Ishikawa (cell line): Measurements from ENCODE around the gene BLID.

ENCODE experiments used
- CEBPB ChIP-seq: IDR thresholded peaks from 2 replicates; pipeline ENCODE4 v1.6.1; 2012
- CREB1 ChIP-seq: IDR thresholded peaks from 2 replicates; pipeline ENCODE4 v1.6.1; 2012; ENCODE audit warnings: low read depth
- EGR1 ChIP-seq: IDR thresholded peaks from 2 replicates; pipeline ENCODE4 v1.6.1; 2012
- EP300 ChIP-seq: IDR thresholded peaks from 2 replicates; pipeline ENCODE4 v1.6.1; 2012; ENCODE audit warnings: borderline replicate concordance
- MAX ChIP-seq: IDR thresholded peaks from 2 replicates; pipeline ENCODE4 v1.6.1; 2012
- REST ChIP-seq: IDR thresholded peaks from 2 replicates; pipeline ENCODE4 v1.6.1; 2012; ENCODE audit warnings: low read depth, mild to moderate bottlenecking
- TAF1 ChIP-seq: IDR thresholded peaks from 2 replicates; pipeline ENCODE4 v1.6.1; 2012; ENCODE audit warnings: low read depth, mild to moderate bottlenecking
- TCF12 ChIP-seq: IDR thresholded peaks from 2 replicates; pipeline ENCODE4 v1.6.1; 2012; ENCODE audit warnings: low read depth
- USF1 ChIP-seq: IDR thresholded peaks from 2 replicates; pipeline ENCODE4 v1.6.1; 2012
- YY1 ChIP-seq: IDR thresholded peaks from 2 replicates; pipeline ENCODE4 v1.6.1; 2012; ENCODE audit warnings: low read depth
- ZBTB7A ChIP-seq: IDR thresholded peaks from 2 replicates; pipeline ENCODE4 v1.6.1; 2012; ENCODE audit warnings: low read depth

GRCh38 chr11:122131126-122131525 lies 15.1 kb upstream of the BLID start:
- TF ChIP-seq ZBTB7A, result no peak
- TF ChIP-seq EP300, result no peak
- no peak for TF ChIP-seq TAF1
- TF ChIP-seq MAX, result no peak
- no peak for TF ChIP-seq REST
- TF ChIP-seq USF1, result no peak
- TF ChIP-seq YY1, result no peak
- TF ChIP-seq TCF12, result no peak
- TF ChIP-seq CREB1, result no peak
- no peak for TF ChIP-seq CEBPB
- no peak for TF ChIP-seq EGR1
